K562 (cell line): ENCODE results near the gene ARHGAP25. TPM values are rescaled to one million over a fixed set of nuclear protein-coding genes. Genes with fewer than 3 reads are reported as not detected.
A peak's percentile ranks its signal among the peaks of the same experiment; 100 is the strongest.

Source experiments
- ATAC-seq: fragments of 200-7000 bp; cut with Tn5 transposase; 3 replicates; pipeline ENCODE4 v1.9.1; 2020; ENCODE audit warnings: moderate library complexity
- BruUV-seq: library from RNA; stranded (reverse); fragments of 400-500 nt; replicated peaks from 2 replicates; lab custom pipeline; 2021; lab: Mats Ljungman, UMichigan
- CTCF ChIA-PET: fragments of 300-600 bp; formaldehyde crosslinking; extraction: SDS; loops from one replicate; lab custom pipeline; 2021; ENCODE audit warnings: low intra/inter-chr PET ratio; lab: Yijun Ruan, JAX
- POLR2A ChIA-PET: fragments of 300-600, 350-650 bp; sonication (Branson Sonifier 250); formaldehyde crosslinking; extraction: SDS; loops from one replicate; lab custom pipeline; 2021; ENCODE audit warnings: antibody characterized with exemption, inconsistent platforms; lab: Yijun Ruan, JAX
- DNase-seq, 4 experiments: peaks; one replicate each; pipeline versions ENCODE4 v3.0.0 to v3.0.0-alpha.2; 2011 to 2018; ENCODE audit warnings: low spot score in 3 of 4, mixed read lengths in 3 of 4; ENCODE audit errors: extremely low read depth in 1 of 4
- FAIRE-seq: peaks from 2 replicates; lab custom pipeline; 2011; peaks lifted over from hg19 to GRCh38; lab: Jason Lieb, UNC
- H2AFZ ChIP-seq: 2 replicates; pipeline ENCODE4 v1.6.0; 2011; ENCODE audit warnings: low read depth, low read length, control low read depth, inconsistent platforms
- H3K27ac ChIP-seq: fragments of 200-600 bp; 3 replicates; pipeline ENCODE4 v1.8.0; 2011; ENCODE audit warnings: low read depth, mild to moderate bottlenecking, control low read depth, inconsistent platforms, low read length, moderate library complexity, mixed read lengths; ENCODE audit errors: extremely low read depth
- H3K27me3 ChIP-seq, 2 experiments: fragments of 300-600 bp in 1 of 2; 2 replicates in 1 of 2; 3 replicates in 1 of 2; pipeline versions ENCODE4 v1.6.0 to v1.8.0; 2011; ENCODE audit warnings: inconsistent platforms in 2 of 2, low read length in 2 of 2, mild to moderate bottlenecking in 1 of 2, mixed read lengths in 1 of 2, moderate library complexity in 1 of 2; ENCODE audit not compliant: control insufficient read depth in 2 of 2, insufficient read depth in 2 of 2
- H3K36me3 ChIP-seq: fragments of 300-600 bp; 3 replicates; pipeline ENCODE4 v1.8.0; 2011; ENCODE audit warnings: mild to moderate bottlenecking, low read length, inconsistent platforms; ENCODE audit not compliant: control insufficient read depth, insufficient read depth
- H3K4me1 ChIP-seq, 2 experiments: fragments of 200-600 bp in 1 of 2; replicated peaks in 1 of 2; 2 replicates in 1 of 2; 3 replicates in 1 of 2; pipeline versions ENCODE4 v1.5.1 to v1.8.0; 2011; ENCODE audit warnings: inconsistent platforms in 2 of 2, low read length in 2 of 2, mild to moderate bottlenecking in 1 of 2, mixed read lengths in 1 of 2, moderate library complexity in 1 of 2; ENCODE audit not compliant: control insufficient read depth in 2 of 2, insufficient read depth in 2 of 2
- H3K4me2 ChIP-seq: 2 replicates; pipeline ENCODE4 v1.6.1; 2011; ENCODE audit warnings: low read length, control low read depth, inconsistent platforms, mixed read lengths; ENCODE audit not compliant: insufficient read depth
- H3K4me3 ChIP-seq: fragments of 200-600 bp; sonication (generic), shearing (Covaris generic); 2 replicates; pipeline ENCODE4 v1.5.1; 2016; ENCODE audit warnings: control low read depth, inconsistent platforms
- H3K79me2 ChIP-seq: fragments of 200-600 bp; 3 replicates; pipeline ENCODE4 v1.8.0; 2011; ENCODE audit warnings: low read length, inconsistent platforms; ENCODE audit not compliant: control insufficient read depth, insufficient read depth
- H3K9ac ChIP-seq, 2 experiments: 2 replicates each; pipeline versions ENCODE4 v1.6.0 to v1.6.1; 2011; ENCODE audit warnings: low read depth in 2 of 2, low read length in 2 of 2, control low read depth in 1 of 2, inconsistent platforms in 1 of 2, mild to moderate bottlenecking in 1 of 2, mixed read lengths in 1 of 2; ENCODE audit not compliant: insufficient read depth in 1 of 2
- H3K9me1 ChIP-seq: one replicate; pipeline ENCODE4 v1.6.0; 2011; ENCODE audit warnings: inconsistent platforms, mild to moderate bottlenecking, low read length, moderate library complexity; ENCODE audit not compliant: control insufficient read depth, insufficient read depth
- H3K9me3 ChIP-seq: replicated peaks from 2 replicates; pipeline ENCODE4 v1.5.1; 2011; ENCODE audit warnings: low read depth, low read length, inconsistent platforms; ENCODE audit not compliant: control insufficient read depth, insufficient read depth
- H4K20me1 ChIP-seq: replicated peaks from 2 replicates; pipeline ENCODE4 v1.6.1; 2011; ENCODE audit warnings: low read length, inconsistent platforms, mixed read lengths; ENCODE audit not compliant: control insufficient read depth, insufficient read depth
- BRD4 ChIP-seq: fragments of 200-600 bp; sonication (generic); IDR thresholded peaks from 2 replicates; pipeline ENCODE4 v1.6.1; 2017; ENCODE audit warnings: inconsistent platforms
- CBX2 ChIP-seq: fragments of 200-600 bp; sonication (generic); IDR thresholded peaks from one replicate; pipeline ENCODE4 v1.6.1; 2012; ENCODE audit warnings: mild to moderate bottlenecking, low read length, inconsistent platforms; ENCODE audit not compliant: insufficient read depth, poor library complexity, severe bottlenecking
- DMBX1 ChIP-seq: fragments of 250-450 bp; sonication (Bioruptor Pico); IDR thresholded peaks from 2 replicates; pipeline ENCODE4 v1.8.0; 2022; ENCODE audit warnings: inconsistent platforms, mild to moderate bottlenecking, moderate library complexity, borderline replicate concordance
- ZNF184 ChIP-seq: sonication (generic); formaldehyde crosslinking; IDR thresholded peaks from 2 replicates; pipeline ENCODE4 v1.5.0; 2020; ENCODE audit warnings: missing genetic modification reagents
- ZNF197 ChIP-seq: fragments of 200-800 bp; sonication (Bioruptor generic); IDR thresholded peaks from 2 replicates; pipeline ENCODE4 v1.6.1; 2016; ENCODE audit warnings: low read depth, missing genetic modification characterization, missing compliant biosample characterization
- WGBS: fragments of 100-300 bp; shearing (Covaris generic); methylation state at CpG from one replicate; pipeline ENCODE4 v1.1.6; 2016; ENCODE audit warnings: low coverage, mixed read lengths; ENCODE audit not compliant: insufficient coverage; ENCODE audit errors: missing lambda C conversion rate; 5-methylcytosine and 5-hydroxymethylcytosine counted together
- in situ Hi-C: fragments of 300-500 bp; cut with MboI; formaldehyde crosslinking; loops from 4 replicates; pipeline ENCODE4 v1.15.0; 2018; ENCODE audit warnings: inconsistent platforms, mixed read lengths
- intact Hi-C: fragments of 100-400 bp; cut with micrococcal nuclease; formaldehyde crosslinking; loops from 2 replicates; pipeline ENCODE4 v1.14.2; 2022
- polyA plus RNA-seq, 8 experiments: library from polyadenylated mRNA; depleted of rRNA in 4 of 8; stranded (reverse) in 5 of 8; unstranded in 3 of 8; fragments of >200 nt; fragmentation: Nextera tagmentation in 2 of 8; fragmentation: Illumina TruSeq in 1 of 8; extraction: Ambion mirVana in 2 of 8; extraction: Trizol in 1 of 8; gene quantifications; 2 replicates each; pipeline versions ENCODE4 v1.2.1 to v1.2.3, GENCODE V29; 2011 to 2014; ENCODE audit warnings: inconsistent platforms in 1 of 8, missing spikeins in 1 of 8
- total RNA-seq, 7 experiments: library from RNA; depleted of rRNA in 6 of 7; stranded (reverse); fragments of >200 nt in 6 of 7; fragmentation: Illumina TruSeq in 2 of 7; extraction: Trizol in 2 of 7; gene quantifications; 2 replicates each; pipeline versions ENCODE4 v1.2.1 to v1.2.3, GENCODE V29; 2011 to 2021; ENCODE audit warnings: low replicate concordance in 1 of 7
- TF ChIP-seq, protein P1 (sequence below), 2 experiments: fragments of 200-800 bp in 1 of 2; sonication (Bioruptor generic) in 1 of 2; sonication (generic) in 1 of 2; formaldehyde crosslinking in 1 of 2; IDR thresholded peaks in 1 of 2; conservative IDR thresholded peaks in 1 of 2; 2 replicates each; pipeline versions ENCODE4 v1.5.0 to v1.6.1; 2016 to 2020; ENCODE audit warnings: missing compliant biosample characterization in 1 of 2, missing genetic modification characterization in 1 of 2, missing genetic modification reagents in 1 of 2
- TF ChIP-seq, protein P2 (sequence below): sonication (generic); formaldehyde crosslinking; IDR thresholded peaks from 2 replicates; pipeline ENCODE4 v1.8.1; 2023; ENCODE audit warnings: mild to moderate bottlenecking, missing genetic modification reagents

ARHGAP25 gene
- total and polyA plus RNA-seq, 9 of the 15 experiments (the other 6 are each of a cell fraction or from before 2014, with no cell fraction given): 4.9 to 14.8 (median 10.7) TPM

DNA sequence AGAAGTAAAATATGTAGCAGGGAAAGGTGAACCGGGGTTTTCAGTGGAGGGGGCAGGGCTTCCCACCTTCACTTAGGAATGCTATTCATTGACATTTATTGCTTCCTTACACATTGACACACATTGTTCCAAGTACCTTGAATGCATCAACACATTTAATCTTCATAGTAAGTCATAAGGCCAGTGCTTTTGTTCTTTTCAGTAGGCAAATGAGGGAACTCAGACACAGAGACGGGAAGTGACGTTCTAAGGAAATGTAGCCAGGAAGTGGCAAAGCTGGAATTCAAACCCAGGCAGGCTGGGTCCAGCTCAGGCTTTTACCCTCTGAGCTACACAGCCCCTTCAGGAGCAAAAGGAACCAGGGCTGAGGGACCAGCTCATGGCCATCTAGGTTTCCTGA is 115.9 kb downstream of the ARHGAP25 start:
- intact Hi-C loops: no loop called here
- peak overlapping the region; percentile 88 for H2AFZ ChIP-seq
- H3K4me1 ChIP-seq: peaks cover 0 to 54% of the 10 kb centered on the region in 2 experiments; a peak in 3 of 5 replicates
- FAIRE-seq: no peak
- H3K27ac ChIP-seq: peak overlapping the region; percentile 91
- H3K9me1 ChIP-seq: no peaks in the 10 kb centered on the region
- ATAC-seq: no peak
- H3K4me2 ChIP-seq: peak overlapping the region; percentile 17
- POLR2A ChIA-PET: no interaction called here
- no peaks in the 10 kb centered on the region for H3K27me3 ChIP-seq
- H3K79me2 ChIP-seq: no peaks in the 10 kb centered on the region
- H4K20me1 ChIP-seq: no peaks in the 10 kb centered on the region
- no peaks in the 10 kb centered on the region for H3K36me3 ChIP-seq
- BruUV-seq: no TSS peak
- no peaks in the 10 kb centered on the region for H3K9me3 ChIP-seq
- no peak for DNase-seq
- in situ Hi-C loops: no loop called here
- TF ChIP-seq ZNF184 (CRISPR knock-in tag): no peak
- no peak for TF ChIP-seq CBX2
- TF ChIP-seq, protein P1, sequence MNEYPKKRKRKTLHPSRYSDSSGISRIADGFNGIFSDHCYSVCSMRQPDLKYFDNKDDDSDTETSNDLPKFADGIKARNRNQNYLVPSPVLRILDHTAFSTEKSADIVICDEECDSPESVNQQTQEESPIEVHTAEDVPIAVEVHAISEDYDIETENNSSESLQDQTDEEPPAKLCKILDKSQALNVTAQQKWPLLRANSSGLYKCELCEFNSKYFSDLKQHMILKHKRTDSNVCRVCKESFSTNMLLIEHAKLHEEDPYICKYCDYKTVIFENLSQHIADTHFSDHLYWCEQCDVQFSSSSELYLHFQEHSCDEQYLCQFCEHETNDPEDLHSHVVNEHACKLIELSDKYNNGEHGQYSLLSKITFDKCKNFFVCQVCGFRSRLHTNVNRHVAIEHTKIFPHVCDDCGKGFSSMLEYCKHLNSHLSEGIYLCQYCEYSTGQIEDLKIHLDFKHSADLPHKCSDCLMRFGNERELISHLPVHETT (CRISPR knock-in tag; conservative IDR thresholded peaks at IDR 0.05 in 1 of 2, IDR thresholded peaks at IDR 0.05 in 1 of 2): 0 out of 4 replicates have a peak, but pooled peaks of 1 of the 2 experiments have one; percentile 20
- TF ChIP-seq DMBX1 (CRISPR knock-in tag): peak; percentile 29; the same call in 1 of the 2 replicates
- peak; percentile 41; the same call in 1 of the 2 replicates for TF ChIP-seq ZNF197 (CRISPR knock-in tag)
- TF ChIP-seq BRD4: peak; percentile 62; the same call in 1 of the 2 replicates
- TF ChIP-seq, protein P2, sequence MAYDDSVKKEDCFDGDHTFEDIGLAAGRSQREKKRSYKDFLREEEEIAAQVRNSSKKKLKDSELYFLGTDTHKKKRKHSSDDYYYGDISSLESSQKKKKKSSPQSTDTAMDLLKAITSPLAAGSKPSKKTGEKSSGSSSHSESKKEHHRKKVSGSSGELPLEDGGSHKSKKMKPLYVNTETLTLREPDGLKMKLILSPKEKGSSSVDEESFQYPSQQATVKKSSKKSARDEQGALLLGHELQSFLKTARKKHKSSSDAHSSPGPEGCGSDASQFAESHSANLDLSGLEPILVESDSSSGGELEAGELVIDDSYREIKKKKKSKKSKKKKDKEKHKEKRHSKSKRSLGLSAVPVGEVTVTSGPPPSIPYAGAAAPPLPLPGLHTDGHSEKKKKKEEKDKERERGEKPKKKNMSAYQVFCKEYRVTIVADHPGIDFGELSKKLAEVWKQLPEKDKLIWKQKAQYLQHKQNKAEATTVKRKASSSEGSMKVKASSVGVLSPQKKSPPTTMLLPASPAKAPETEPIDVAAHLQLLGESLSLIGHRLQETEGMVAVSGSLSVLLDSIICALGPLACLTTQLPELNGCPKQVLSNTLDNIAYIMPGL (CRISPR knock-in tag): no peak
- H3K4me3 ChIP-seq: no peak overlapping the region
- 59% methylated on average over 3 of the region's 3 CpGs for WGBS
- CTCF ChIA-PET: no interaction called here
- peak overlapping the region in 1 of 2 experiments; percentile 53; a peak in 1 of 4 replicates for H3K9ac ChIP-seq
